Skeletal muscle tissue (tissue), 4 donors: ENCODE data around the gene ATP13A4. TPM values are rescaled to one million over a fixed set of nuclear protein-coding genes. Genes with fewer than 3 reads are reported as not detected.
"Not testable (repeated sequence)": the region's sequence is repeated elsewhere in the genome, so short reads cannot be mapped to it uniquely, and the experiment has no call there.

Source experiments
- H3K27ac ChIP-seq: one replicate; pipeline ENCODE4 v1.7.0; 2013; ENCODE audit warnings: mild to moderate bottlenecking, low read depth, low read length, inconsistent platforms
- H3K27me3 ChIP-seq, 3 donors: one replicate each; pipeline ENCODE4 v1.7.0; 2013; ENCODE audit warnings: low read length in 3 of 3; ENCODE audit not compliant: control insufficient read depth in 3 of 3, insufficient read depth in 3 of 3
- H3K36me3 ChIP-seq, 3 donors: one replicate each; pipeline ENCODE4 v1.7.0; 2013; ENCODE audit warnings: low read length in 3 of 3; ENCODE audit not compliant: control insufficient read depth in 3 of 3, insufficient read depth in 3 of 3
- H3K4me1 ChIP-seq, 3 donors: one replicate each; pipeline ENCODE4 v1.7.0; 2013; ENCODE audit warnings: low read length in 3 of 3, mild to moderate bottlenecking in 3 of 3; ENCODE audit not compliant: control insufficient read depth in 3 of 3, insufficient read depth in 3 of 3
- H3K4me3 ChIP-seq, 3 donors: one replicate each; pipeline ENCODE4 v1.7.0; 2013; ENCODE audit warnings: low read length in 3 of 3
- H3K9ac ChIP-seq, 3 donors: one replicate each; pipeline ENCODE4 v1.7.0; 2013; ENCODE audit warnings: low read length in 3 of 3, mild to moderate bottlenecking in 3 of 3, moderate library complexity in 2 of 3, low read depth in 1 of 3
- H3K9me3 ChIP-seq, 3 donors: one replicate each; pipeline ENCODE4 v1.7.0; 2013; ENCODE audit warnings: low read length in 3 of 3; ENCODE audit not compliant: control insufficient read depth in 3 of 3
- total RNA-seq: library from RNA; depleted of rRNA; stranded (reverse); fragments of >200 nt; gene quantifications from one replicate; pipeline ENCODE4 v1.2.3, GENCODE V29; 2014
- donor health status: Osteomylitis.

The ATP13A4 gene
- total RNA-seq, 1 donor from 2014 or later: 1.6 TPM

- H3K4me1 ChIP-seq, H3K27ac ChIP-seq, H3K9me3 ChIP-seq, H3K27me3 ChIP-seq, H3K36me3 ChIP-seq, H3K4me3 ChIP-seq, H3K9ac ChIP-seq: not testable (repeated sequence)
These were observed 28.6 kb downstream of the ATP13A4 start for GRCh38 chr3:193526085-193526484.

GRCh38 chr3:193522473-193522872 lies 32.2 kb downstream of the ATP13A4 start:
- H3K9me3 ChIP-seq: no peaks in the 10 kb centered on the region
- H3K27me3 ChIP-seq: no peaks in the 10 kb centered on the region
- H3K36me3 ChIP-seq: no peaks in the 10 kb centered on the region
- H3K4me3 ChIP-seq: no peak overlapping the region
- no peaks in the 10 kb centered on the region for H3K4me1 ChIP-seq
- no peak overlapping the region for H3K27ac ChIP-seq
- no peak overlapping the region for H3K9ac ChIP-seq

- no peak overlapping the region for H3K9ac ChIP-seq
These were observed 34.0 kb downstream of the ATP13A4 start for GRCh38 chr3:193520738-193521137.

GRCh38 chr3:193515966-193516365 lies 38.7 kb downstream of the ATP13A4 start:
- no peak overlapping the region for H3K4me3 ChIP-seq
- H3K27ac ChIP-seq: no peak overlapping the region
- no peaks in the 10 kb centered on the region for H3K27me3 ChIP-seq
- H3K36me3 ChIP-seq: no peaks in the 10 kb centered on the region
- H3K9ac ChIP-seq: no peak overlapping the region
- H3K4me1 ChIP-seq: no peaks in the 10 kb centered on the region
- H3K9me3 ChIP-seq: peaks cover 0 to 2% (median 0%) of the 10 kb centered on the region in 3 donors

More at GRCh38 chr3:193520738-193521137, 34.0 kb downstream of the ATP13A4 start:
- no peaks in the 10 kb centered on the region for H3K36me3 ChIP-seq
- no peaks in the 10 kb centered on the region for H3K27me3 ChIP-seq
- no peaks in the 10 kb centered on the region for H3K4me1 ChIP-seq
- H3K4me3 ChIP-seq: no peak overlapping the region
- no peak overlapping the region for H3K27ac ChIP-seq
- no peaks in the 10 kb centered on the region for H3K9me3 ChIP-seq

- H3K4me3 ChIP-seq: no peak overlapping the region
- H3K27ac ChIP-seq: no peak overlapping the region
- H3K9me3 ChIP-seq: peaks cover 0 to 2% (median 0%) of the 10 kb centered on the region in 3 donors
- H3K36me3 ChIP-seq: no peaks in the 10 kb centered on the region
- no peak overlapping the region for H3K9ac ChIP-seq
- H3K27me3 ChIP-seq: no peaks in the 10 kb centered on the region
- H3K4me1 ChIP-seq: no peaks in the 10 kb centered on the region
These were observed 44.5 kb downstream of the ATP13A4 start for GRCh38 chr3:193510154-193510553.

GRCh38 chr3:193509103-193509965 lies 45.4 kb downstream of the ATP13A4 start:
- no peak overlapping the region for H3K27ac ChIP-seq
- H3K4me3 ChIP-seq: no peak overlapping the region
- peaks cover 0 to 2% (median 0%) of the 10 kb centered on the region in 3 donors for H3K9me3 ChIP-seq
- no peak overlapping the region for H3K9ac ChIP-seq
- no peaks in the 10 kb centered on the region for H3K36me3 ChIP-seq
- H3K27me3 ChIP-seq: no peaks in the 10 kb centered on the region
- no peaks in the 10 kb centered on the region for H3K4me1 ChIP-seq

- no peaks in the 10 kb centered on the region for H3K9me3 ChIP-seq
- H3K4me3 ChIP-seq: no peak overlapping the region
- no peak overlapping the region for H3K9ac ChIP-seq
- no peak overlapping the region for H3K27ac ChIP-seq
- H3K27me3 ChIP-seq: no peaks in the 10 kb centered on the region
- no peaks in the 10 kb centered on the region for H3K36me3 ChIP-seq
- H3K4me1 ChIP-seq: no peaks in the 10 kb centered on the region
These were observed 46.6 kb downstream of the ATP13A4 start for GRCh38 chr3:193508108-193508507.

- Histone ChIP-seq H3K36me3 (no peaks in the 10 kb centered on the region), H3K4me1 (no peaks in the 10 kb centered on the region), H3K27ac (no peak overlapping the region), H3K27me3 (no peaks in the 10 kb centered on the region), H3K4me3 (no peak overlapping the region), H3K9ac (no peak overlapping the region), H3K9me3 (no peaks in the 10 kb centered on the region)
These were observed 47.1 kb downstream of the ATP13A4 start for GRCh38 chr3:193507566-193507965.

GRCh38 chr3:193506921-193507320 lies 47.8 kb downstream of the ATP13A4 start:
- no peaks in the 10 kb centered on the region for H3K36me3 ChIP-seq
- H3K9ac ChIP-seq: no peak overlapping the region
- no peaks in the 10 kb centered on the region for H3K9me3 ChIP-seq

GRCh38 chr3:193502871-193503270 lies 51.8 kb downstream of the ATP13A4 start:
- H3K36me3 ChIP-seq: no peaks in the 10 kb centered on the region
- no peak overlapping the region for H3K27ac ChIP-seq
- no peaks in the 10 kb centered on the region for H3K9me3 ChIP-seq
- no peak overlapping the region for H3K9ac ChIP-seq
- no peaks in the 10 kb centered on the region for H3K27me3 ChIP-seq
- H3K4me1 ChIP-seq: peaks cover 0 to 6% (median 0%) of the 10 kb centered on the region in 3 donors
- no peak overlapping the region for H3K4me3 ChIP-seq

More at GRCh38 chr3:193506921-193507320, 47.8 kb downstream of the ATP13A4 start:
- Histone ChIP-seq H3K27me3 (no peaks in the 10 kb centered on the region), H3K4me1 (no peaks in the 10 kb centered on the region), H3K27ac (no peak overlapping the region), H3K4me3 (no peak overlapping the region)
